Hepatocyte (in vitro differentiated cells): ENCODE data around the gene FZR1.

Experiments
- EZH2 ChIP-seq: fragments of 200-600 bp; sonication (generic); IDR thresholded peaks from 2 replicates; pipeline ENCODE4 v1.6.1; 2016; ENCODE audit warnings: antibody characterized with exemption, mild to moderate bottlenecking, borderline replicate concordance
- EZH2phosphoT487 ChIP-seq: fragments of 200-600 bp; sonication (generic); IDR thresholded peaks from one replicate; pipeline ENCODE4 v1.6.1; 2018; ENCODE audit warnings: antibody characterized with exemption, mild to moderate bottlenecking, low read depth, moderate library complexity; ENCODE audit not compliant: unreplicated experiment, severe bottlenecking
- TF ChIP-seq, protein P1 (sequence below): fragments of 200-600 bp; sonication (generic); IDR thresholded peaks from 2 replicates; pipeline ENCODE4 v1.5.1; 2016; ENCODE audit warnings: antibody characterized with exemption, mild to moderate bottlenecking; ENCODE audit not compliant: poor library complexity

DNA sequence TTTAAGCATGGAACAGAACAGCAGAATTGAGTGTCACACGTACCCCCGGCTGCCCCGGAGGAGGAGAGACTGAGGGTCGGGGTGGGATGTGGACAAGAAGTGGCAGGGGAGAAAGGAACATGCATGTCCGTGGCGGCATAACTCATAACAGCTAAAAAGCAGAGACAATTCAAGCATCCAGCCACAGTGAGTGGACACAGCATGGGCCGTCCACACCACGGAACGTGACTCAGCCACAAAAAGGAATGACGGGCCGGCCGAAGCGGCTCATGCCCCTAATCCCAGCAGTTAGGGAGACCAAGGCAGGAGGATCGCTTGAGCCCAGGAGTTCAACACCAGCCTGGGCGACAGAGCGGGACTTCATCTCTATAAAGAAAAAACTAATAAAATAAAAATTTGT, 13.2 kb upstream of the FZR1 start:
- TF ChIP-seq, protein P1, sequence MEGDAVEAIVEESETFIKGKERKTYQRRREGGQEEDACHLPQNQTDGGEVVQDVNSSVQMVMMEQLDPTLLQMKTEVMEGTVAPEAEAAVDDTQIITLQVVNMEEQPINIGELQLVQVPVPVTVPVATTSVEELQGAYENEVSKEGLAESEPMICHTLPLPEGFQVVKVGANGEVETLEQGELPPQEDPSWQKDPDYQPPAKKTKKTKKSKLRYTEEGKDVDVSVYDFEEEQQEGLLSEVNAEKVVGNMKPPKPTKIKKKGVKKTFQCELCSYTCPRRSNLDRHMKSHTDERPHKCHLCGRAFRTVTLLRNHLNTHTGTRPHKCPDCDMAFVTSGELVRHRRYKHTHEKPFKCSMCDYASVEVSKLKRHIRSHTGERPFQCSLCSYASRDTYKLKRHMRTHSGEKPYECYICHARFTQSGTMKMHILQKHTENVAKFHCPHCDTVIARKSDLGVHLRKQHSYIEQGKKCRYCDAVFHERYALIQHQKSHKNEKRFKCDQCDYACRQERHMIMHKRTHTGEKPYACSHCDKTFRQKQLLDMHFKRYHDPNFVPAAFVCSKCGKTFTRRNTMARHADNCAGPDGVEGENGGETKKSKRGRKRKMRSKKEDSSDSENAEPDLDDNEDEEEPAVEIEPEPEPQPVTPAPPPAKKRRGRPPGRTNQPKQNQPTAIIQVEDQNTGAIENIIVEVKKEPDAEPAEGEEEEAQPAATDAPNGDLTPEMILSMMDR, result no peak
- TF ChIP-seq EZH2phosphoT487 (no peak), EZH2 (no peak)
